Myocyte (in vitro differentiated cells): Measurements from ENCODE around the gene VCY1B. TPM values are rescaled to one million over a fixed set of nuclear protein-coding genes. Genes with fewer than 3 reads are reported as not detected.
"Not testable (repeated sequence)": the region's sequence is repeated elsewhere in the genome, so short reads cannot be mapped to it uniquely, and the experiment has no call there.

Experiments
- DNase-seq: peaks from one replicate; pipeline ENCODE4 v3.0.0-alpha.2; 2012; ENCODE audit warnings: low read depth
- polyA plus RNA-seq: library from polyadenylated mRNA; unstranded; fragments of >200 nt; gene quantifications from one replicate; pipeline ENCODE4 v1.2.1, GENCODE V29; 2012; ENCODE audit warnings: missing spikeins
- total RNA-seq: library from RNA; depleted of rRNA; stranded (reverse); fragments of >200 nt; gene quantifications from 2 replicates; pipeline ENCODE4 v1.2.3, GENCODE V29; 2014

Gene VCY1B
- total RNA-seq = not detected in 2 replicates
- polyA plus RNA-seq = not detected

DNA sequence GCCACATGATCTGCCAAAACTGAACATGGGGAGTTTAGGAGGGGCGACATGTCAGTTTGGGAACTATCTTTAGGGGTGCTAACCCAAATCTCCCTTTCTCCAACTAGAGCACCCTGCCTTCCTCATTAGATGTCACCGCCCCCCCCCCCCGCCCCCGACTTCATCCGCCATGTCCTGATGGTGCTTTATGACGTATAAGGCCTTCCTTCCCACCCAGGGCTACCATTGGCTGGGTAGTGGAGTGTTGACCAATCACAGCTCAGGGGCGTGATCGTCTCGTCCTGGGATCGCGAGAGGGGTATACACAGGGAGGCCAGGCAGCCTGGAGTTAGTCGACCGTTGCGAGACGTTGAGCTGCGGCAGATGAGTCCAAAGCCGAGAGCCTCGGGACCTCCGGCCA is at the start of gene VCY1B:
VCY1B (plus strand) TSS at position 301 of the 400 bp plus-strand sequence; CDS start at position 364, 63 bp downstream.
- DNase-seq = not testable (repeated sequence)

DNA sequence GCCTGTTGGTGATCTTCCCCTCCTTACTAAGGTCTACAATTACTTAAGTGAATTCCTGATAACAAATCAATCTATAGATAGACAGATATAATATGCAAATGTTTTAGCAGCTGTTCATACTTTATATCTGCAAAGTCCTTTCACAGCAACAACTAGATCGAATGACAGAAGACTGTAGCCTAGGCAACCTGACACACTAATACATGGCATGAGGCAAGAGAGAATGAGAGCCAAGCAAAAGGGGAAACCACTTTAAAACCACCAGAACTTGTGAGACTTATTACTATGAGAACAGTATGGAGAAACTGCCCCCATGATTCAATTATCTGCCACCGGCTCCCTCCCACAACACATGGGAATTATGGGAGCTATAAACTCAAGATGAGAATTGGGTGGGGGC is 44.1 kb upstream of the VCY1B start:
- DNase-seq = not testable (repeated sequence)

DNA sequence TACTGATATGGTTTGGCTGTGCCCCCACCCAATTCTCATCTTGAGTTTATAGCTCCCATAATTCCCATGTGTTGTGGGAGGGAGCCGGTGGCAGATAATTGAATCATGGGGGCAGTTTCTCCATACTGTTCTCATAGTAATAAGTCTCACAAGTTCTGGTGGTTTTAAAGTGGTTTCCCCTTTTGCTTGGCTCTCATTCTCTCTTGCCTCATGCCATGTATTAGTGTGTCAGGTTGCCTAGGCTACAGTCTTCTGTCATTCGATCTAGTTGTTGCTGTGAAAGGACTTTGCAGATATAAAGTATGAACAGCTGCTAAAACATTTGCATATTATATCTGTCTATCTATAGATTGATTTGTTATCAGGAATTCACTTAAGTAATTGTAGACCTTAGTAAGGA is 25.6 kb upstream of the VCY1B start:
- not testable (repeated sequence) for DNase-seq

DNA sequence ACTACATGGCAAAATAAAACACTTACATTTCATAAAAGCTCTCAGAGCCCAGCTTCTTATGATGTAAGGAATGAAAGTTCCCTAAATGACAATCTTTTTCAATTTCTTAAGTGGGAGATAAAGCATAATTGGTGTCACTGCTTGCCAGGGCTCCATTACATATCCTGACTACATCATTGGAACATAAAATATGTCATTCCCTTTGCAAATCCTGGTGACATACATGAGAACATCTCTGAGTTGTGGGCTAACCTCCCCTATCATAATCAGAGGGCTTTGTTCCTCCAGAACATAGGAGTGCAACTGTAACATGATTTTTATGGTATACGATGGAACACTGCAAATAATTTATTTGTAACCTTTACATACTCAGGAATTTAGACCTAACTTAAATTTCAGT is 29.9 kb downstream of the VCY1B start:
- DNase-seq = no peak

Other genes with a start within 250 kb of the VCY1B start
- not detected in 2 replicates for gene VCY, start 69.8 kb upstream of the VCY1B start, total RNA-seq